GM23248 (cell line): ENCODE results near the gene QKI. TPM values are rescaled to one million over a fixed set of nuclear protein-coding genes. Genes with fewer than 3 reads are reported as not detected.
A peak's percentile ranks its signal among the peaks of the same experiment; 100 is the strongest.
"Not testable (repeated sequence)": the region's sequence is repeated elsewhere in the genome, so short reads cannot be mapped to it uniquely, and the experiment has no call there.

ENCODE experiments used
- DNase-seq: peaks from one replicate; pipeline ENCODE4 v3.0.0-alpha.2; 2015
- H2AFZ ChIP-seq: fragments of 200-600 bp; sonication (generic); 2 replicates; pipeline ENCODE4 v1.6.1; 2016; ENCODE audit warnings: antibody characterized with exemption
- H3F3A ChIP-seq: fragments of 200-600 bp; sonication (generic); 2 replicates; pipeline ENCODE4 v1.6.1; 2016; ENCODE audit warnings: mild to moderate bottlenecking, antibody characterized with exemption, mixed run types; ENCODE audit not compliant: insufficient read depth
- H3K27ac ChIP-seq: fragments of 200-600 bp; sonication (generic); 2 replicates; pipeline ENCODE4 v1.5.1; 2016; ENCODE audit warnings: mild to moderate bottlenecking
- H3K27me3 ChIP-seq: fragments of 200-600 bp; sonication (generic); replicated peaks from 2 replicates; pipeline ENCODE4 v1.6.1; 2016; ENCODE audit warnings: mild to moderate bottlenecking; ENCODE audit not compliant: insufficient read depth
- H3K36me3 ChIP-seq: fragments of 200-600 bp; sonication (generic); 2 replicates; pipeline ENCODE4 v1.6.1; 2016; ENCODE audit warnings: low read depth, mild to moderate bottlenecking
- H3K4me1 ChIP-seq: fragments of 200-600 bp; sonication (generic); 2 replicates; pipeline ENCODE4 v1.6.1; 2016; ENCODE audit warnings: mild to moderate bottlenecking; ENCODE audit not compliant: insufficient read depth
- H3K4me2 ChIP-seq: fragments of 200-600 bp; sonication (generic); one replicate; pipeline ENCODE4 v1.6.1; 2016; ENCODE audit warnings: mild to moderate bottlenecking; ENCODE audit not compliant: unreplicated experiment
- H3K4me3 ChIP-seq: fragments of 200-600 bp; sonication (generic); 2 replicates; pipeline ENCODE4 v1.5.1; 2016; ENCODE audit warnings: mild to moderate bottlenecking
- H3K79me2 ChIP-seq: fragments of 200-600 bp; sonication (generic); 2 replicates; pipeline ENCODE4 v1.6.1; 2016; ENCODE audit warnings: mild to moderate bottlenecking; ENCODE audit not compliant: insufficient read depth
- H3K9ac ChIP-seq: fragments of 200-600 bp; sonication (generic); 2 replicates; pipeline ENCODE4 v1.6.1; 2016; ENCODE audit warnings: mild to moderate bottlenecking
- H3K9me2 ChIP-seq: fragments of 200-600 bp; sonication (generic); 2 replicates; pipeline ENCODE4 v1.6.1; 2016; ENCODE audit warnings: mixed run types, mild to moderate bottlenecking, moderate library complexity; ENCODE audit not compliant: insufficient read depth
- H3K9me3 ChIP-seq: fragments of 200-600 bp; sonication (generic); one replicate; pipeline ENCODE4 v1.6.1; 2017; ENCODE audit warnings: low read depth
- H4K20me1 ChIP-seq: fragments of 200-600 bp; sonication (generic); 2 replicates; pipeline ENCODE4 v1.6.0; 2016; ENCODE audit not compliant: insufficient read depth
- EZH2 ChIP-seq: fragments of 200-600 bp; sonication (generic); IDR thresholded peaks from 2 replicates; pipeline ENCODE4 v1.6.1; 2018; ENCODE audit warnings: antibody characterized with exemption, mild to moderate bottlenecking; ENCODE audit not compliant: insufficient read depth, poor library complexity, severe bottlenecking
- EZH2phosphoT487 ChIP-seq: fragments of 200-600 bp; sonication (generic); IDR thresholded peaks from 2 replicates; pipeline ENCODE4 v1.6.1; 2018; ENCODE audit warnings: antibody characterized with exemption, moderate library complexity, mild to moderate bottlenecking, low read depth; ENCODE audit not compliant: insufficient read depth
- WGBS, 2 experiments: methylation state at CpG; one replicate each; pipeline ENCODE4 v1.1.6; 2015 to 2017; ENCODE audit warnings: low lambda C conversion rate in 2 of 2, low coverage in 1 of 2; ENCODE audit errors: missing lambda C conversion rate in 2 of 2; 5-methylcytosine and 5-hydroxymethylcytosine counted together
- in situ Hi-C: fragments of 300-500 bp; cut with MboI; formaldehyde crosslinking; loops from 2 replicates; pipeline ENCODE4 v1.15.0; 2020
- polyA plus RNA-seq: library from polyadenylated mRNA; unstranded; fragments of >200 nt; fragmentation: Nextera tagmentation; extraction: Ambion mirVana; gene quantifications from 2 replicates; pipeline ENCODE4 v1.2.1, GENCODE V29; 2016
- total RNA-seq: library from RNA; depleted of rRNA; stranded (reverse); fragments of >200 nt; shearing (Covaris generic); gene quantifications from 2 replicates; pipeline ENCODE4 v1.2.3, GENCODE V29; 2014

The QKI gene
- total and polyA plus RNA-seq, 2 experiments from 2014 or later, result 13.6 to 145 TPM

- H3K9me2 ChIP-seq, result no peaks in the 10 kb centered on the region
- H3K9me3 ChIP-seq, result no peaks in the 10 kb centered on the region
- WGBS, 2 experiments, result 97 to 100% methylated on average over 4 of the region's 4 CpGs
- H3K79me2 ChIP-seq, result peaks cover 100% of the 10 kb centered on the region
- H3K36me3 ChIP-seq, result no peaks in the 10 kb centered on the region
- H3K4me1 ChIP-seq, result peaks cover 24% of the 10 kb centered on the region
- no peaks in the 10 kb centered on the region for H3K27me3 ChIP-seq
- TF ChIP-seq EZH2 (no peak), EZH2phosphoT487 (no peak)
- H4K20me1 ChIP-seq, result peaks cover 56% of the 10 kb centered on the region
- in situ Hi-C loops, result loop anchor here (10.0 to 25.0 kb wide), 2 partner anchors 516 to 1473 kb away; no protein-coding TSS in a partner anchor
- H3K27ac ChIP-seq, result no peak overlapping the region
- no peak overlapping the region for H2AFZ ChIP-seq
- no peak overlapping the region for H3K4me3 ChIP-seq
- H3K9ac ChIP-seq, result no peak overlapping the region
- H3K4me2 ChIP-seq, result no peak overlapping the region
- H3F3A ChIP-seq, result no peaks in the 10 kb centered on the region
- peak; percentile 28 for DNase-seq
Measured at GRCh38 chr6:163438940-163439335, 24.4 kb downstream of the QKI start.

GRCh38 chr6:163439390-163439789 is 24.9 kb downstream of the QKI start:
- not testable (repeated sequence) for H3K4me3 ChIP-seq, H3F3A ChIP-seq, DNase-seq, H3K36me3 ChIP-seq, H3K4me2 ChIP-seq, H3K9ac ChIP-seq, H2AFZ ChIP-seq, H3K9me3 ChIP-seq, H3K27ac ChIP-seq, H3K27me3 ChIP-seq, H3K9me2 ChIP-seq
- peaks cover 100% of the 10 kb centered on the region for H3K79me2 ChIP-seq
- H4K20me1 ChIP-seq, result peaks cover 58% of the 10 kb centered on the region
- WGBS, 2 experiments, result 94 to 95% methylated on average over 9 to 10 of the region's 10 CpGs
- in situ Hi-C loops, result loop anchor here (10.0 to 25.0 kb wide), 2 partner anchors 515 to 1473 kb away; no protein-coding TSS in a partner anchor
- H3K4me1 ChIP-seq, result peaks cover 24% of the 10 kb centered on the region

- no peak overlapping the region for H3K27ac ChIP-seq
- in situ Hi-C loops, result loop anchor here (10.0 to 25.0 kb wide), 2 partner anchors 515 to 1472 kb away; no protein-coding TSS in a partner anchor
- DNase-seq, result no peak
- H3K4me3 ChIP-seq, result no peak overlapping the region
- no peaks in the 10 kb centered on the region for H3F3A ChIP-seq
- H3K4me1 ChIP-seq, result peaks cover 24% of the 10 kb centered on the region
- no peaks in the 10 kb centered on the region for H3K36me3 ChIP-seq
- H3K79me2 ChIP-seq, result peaks cover 100% of the 10 kb centered on the region
- H3K27me3 ChIP-seq, result no peaks in the 10 kb centered on the region
- no peak overlapping the region for H3K4me2 ChIP-seq
- H3K9me2 ChIP-seq, result no peaks in the 10 kb centered on the region
- TF ChIP-seq EZH2 (no peak), EZH2phosphoT487 (no peak)
- H4K20me1 ChIP-seq, result peaks cover 57% of the 10 kb centered on the region
- H3K9ac ChIP-seq, result no peak overlapping the region
- no peaks in the 10 kb centered on the region for H3K9me3 ChIP-seq
- no peak overlapping the region for H2AFZ ChIP-seq
Measured at GRCh38 chr6:163439997-163440396, 25.5 kb downstream of the QKI start.

- Histone ChIP-seq H3F3A (no peaks in the 10 kb centered on the region), H3K9me3 (no peaks in the 10 kb centered on the region), H3K79me2 (peaks cover 100% of the 10 kb centered on the region), H4K20me1 (peaks cover 45% of the 10 kb centered on the region), H3K9ac (no peak overlapping the region), H3K36me3 (no peaks in the 10 kb centered on the region), H3K4me2 (no peak overlapping the region), H3K27ac (no peak overlapping the region), H2AFZ (no peak overlapping the region), H3K9me2 (no peaks in the 10 kb centered on the region), H3K4me3 (no peak overlapping the region), H3K4me1 (peaks cover 19% of the 10 kb centered on the region), H3K27me3 (no peaks in the 10 kb centered on the region)
- WGBS, 2 experiments, result 98 to 99% methylated on average over 2 of the region's 2 CpGs
- TF ChIP-seq EZH2, result no peak
- no peak for TF ChIP-seq EZH2phosphoT487
- in situ Hi-C loops, result loop anchor here (25.0 kb wide), 1 partner anchor 1470 kb away; no protein-coding TSS in a partner anchor
- no peak for DNase-seq
Measured at GRCh38 chr6:163442336-163442735, 27.8 kb downstream of the QKI start.

GRCh38 chr6:163444077-163444476 is 29.6 kb downstream of the QKI start:
- no peak for DNase-seq
- Histone ChIP-seq H4K20me1 (peaks cover 31% of the 10 kb centered on the region), H3K27ac (no peak overlapping the region), H3K79me2 (peaks cover 100% of the 10 kb centered on the region), H3K9ac (no peak overlapping the region), H3K9me3 (no peaks in the 10 kb centered on the region), H2AFZ (no peak overlapping the region), H3K36me3 (no peaks in the 10 kb centered on the region), H3K4me1 (peaks cover 10% of the 10 kb centered on the region), H3K9me2 (no peaks in the 10 kb centered on the region), H3K27me3 (no peaks in the 10 kb centered on the region), H3K4me2 (no peak overlapping the region), H3K4me3 (no peak overlapping the region), H3F3A (no peaks in the 10 kb centered on the region)
- TF ChIP-seq EZH2phosphoT487 (no peak), EZH2 (no peak)
- in situ Hi-C loops, result loop anchor here (25.0 kb wide), 1 partner anchor 1468 kb away; no protein-coding TSS in a partner anchor
- 75 to 81% methylated on average over 2 of the region's 2 CpGs for WGBS, 2 experiments
